Aorta (tissue), 4 donors: ENCODE data around the gene PLAC8. TPM values are rescaled to one million over a fixed set of nuclear protein-coding genes. Genes with fewer than 3 reads are reported as not detected.

ENCODE experiments used
- polyA plus RNA-seq, 2 donors: library from polyadenylated mRNA; stranded (reverse); fragments of 200-250 nt; gene quantifications; one replicate each; pipeline ENCODE4 v1.2.3, GENCODE V29; 2013
- total RNA-seq, 2 donors: library from RNA; stranded (reverse); fragmentation: NEBNext Ultra II Directional; extraction: Animal tissue kit (Norgen Biotek cat#: 25700); gene quantifications; one replicate each; pipeline ENCODE4 v1.2.1, GENCODE V29; 2021
- donor health status: healthy with polysubstance abuse.
- donor health status: Bipolar disorder and iron deficiency.
- donor health status: DM: no; HTN: no; CAD: no.
- donor health status: DM: yes; HTN: yes; CAD: no.

PLAC8 gene
- total and polyA plus RNA-seq, 4 donors, result 3.2 to 48.1 (median 3.9) TPM

Other genes starting within 250 kb of the PLAC8 start
- gene SEC31A, start 223.6 kb downstream of the PLAC8 start, total RNA-seq, result 100 to 1,000 TPM; 297 to 338 TPM
- 100 to 1,000 TPM; 100 to 165 TPM for gene SEC31A, start 223.6 kb downstream of the PLAC8 start, polyA plus RNA-seq
- gene THAP9, start 214.0 kb downstream of the PLAC8 start, total RNA-seq, result 1 to 10 TPM; 2.6 to 6.5 TPM
- gene THAP9, start 214.0 kb downstream of the PLAC8 start, polyA plus RNA-seq, result 1 to 10 TPM; 1.6 to 2.6 TPM
- 1 to 10 TPM; 7.1 to 9.7 TPM for gene LIN54, start 103.9 kb downstream of the PLAC8 start, total RNA-seq
- 1 to 10 TPM; 2.8 to 3.0 TPM for gene LIN54, start 103.9 kb downstream of the PLAC8 start, polyA plus RNA-seq
- 10 to 100 TPM; 35.3 to 35.7 TPM for gene COPS4, start 79.5 kb downstream of the PLAC8 start, total RNA-seq
- gene COPS4, start 79.5 kb downstream of the PLAC8 start, polyA plus RNA-seq, result 10 to 100 TPM; 31.7 to 35.2 TPM
- 1 to 10 TPM; 6.6 to 7.6 TPM for gene COQ2, start 170.1 kb upstream of the PLAC8 start, total RNA-seq
- gene COQ2, start 170.1 kb upstream of the PLAC8 start, polyA plus RNA-seq, result 1 to 10 TPM; 1.8 to 3.6 TPM
- 1 to 10 TPM; 3.7 to 5.0 TPM for gene HPSE, start 220.1 kb upstream of the PLAC8 start, total RNA-seq
- gene HPSE, start 220.1 kb upstream of the PLAC8 start, polyA plus RNA-seq, result 1 to 10 TPM in 1 of 2 donors, under 1 TPM in 1; 0.82 to 3.1 TPM